Peyer's patch (tissue), 4 donors: ENCODE results near the gene PLA2G2C.

Experiments
- POLR2A ChIP-seq, 2 donors: fragments of 450-650 bp; IDR thresholded peaks; one replicate each; pipeline ENCODE4 v1.5.1; 2017; ENCODE audit warnings: antibody characterized with exemption in 2 of 2, mild to moderate bottlenecking in 2 of 2, moderate library complexity in 2 of 2
- TF ChIP-seq, protein P1 (sequence below), 6 experiments: fragments of 450-650 bp in 4 of 6; fragments of 200-600 bp in 2 of 6; sonication (generic) in 1 of 6; IDR thresholded peaks; one replicate each; pipeline ENCODE4 v1.5.1; 2017 to 2019; ENCODE audit warnings: antibody characterized with exemption in 6 of 6, mild to moderate bottlenecking in 3 of 6, moderate library complexity in 1 of 6

GRCh38 chr1:20202166-20202565 lies 15.8 kb upstream of the PLA2G2C start:
- no peak for TF ChIP-seq POLR2A (IDR thresholded peaks at IDR 0.05)
- TF ChIP-seq, protein P1, sequence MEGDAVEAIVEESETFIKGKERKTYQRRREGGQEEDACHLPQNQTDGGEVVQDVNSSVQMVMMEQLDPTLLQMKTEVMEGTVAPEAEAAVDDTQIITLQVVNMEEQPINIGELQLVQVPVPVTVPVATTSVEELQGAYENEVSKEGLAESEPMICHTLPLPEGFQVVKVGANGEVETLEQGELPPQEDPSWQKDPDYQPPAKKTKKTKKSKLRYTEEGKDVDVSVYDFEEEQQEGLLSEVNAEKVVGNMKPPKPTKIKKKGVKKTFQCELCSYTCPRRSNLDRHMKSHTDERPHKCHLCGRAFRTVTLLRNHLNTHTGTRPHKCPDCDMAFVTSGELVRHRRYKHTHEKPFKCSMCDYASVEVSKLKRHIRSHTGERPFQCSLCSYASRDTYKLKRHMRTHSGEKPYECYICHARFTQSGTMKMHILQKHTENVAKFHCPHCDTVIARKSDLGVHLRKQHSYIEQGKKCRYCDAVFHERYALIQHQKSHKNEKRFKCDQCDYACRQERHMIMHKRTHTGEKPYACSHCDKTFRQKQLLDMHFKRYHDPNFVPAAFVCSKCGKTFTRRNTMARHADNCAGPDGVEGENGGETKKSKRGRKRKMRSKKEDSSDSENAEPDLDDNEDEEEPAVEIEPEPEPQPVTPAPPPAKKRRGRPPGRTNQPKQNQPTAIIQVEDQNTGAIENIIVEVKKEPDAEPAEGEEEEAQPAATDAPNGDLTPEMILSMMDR (IDR thresholded peaks at IDR 0.05) = no peak
